ENCODE results near the gene PADI2.

PADI2 gene

DNA sequence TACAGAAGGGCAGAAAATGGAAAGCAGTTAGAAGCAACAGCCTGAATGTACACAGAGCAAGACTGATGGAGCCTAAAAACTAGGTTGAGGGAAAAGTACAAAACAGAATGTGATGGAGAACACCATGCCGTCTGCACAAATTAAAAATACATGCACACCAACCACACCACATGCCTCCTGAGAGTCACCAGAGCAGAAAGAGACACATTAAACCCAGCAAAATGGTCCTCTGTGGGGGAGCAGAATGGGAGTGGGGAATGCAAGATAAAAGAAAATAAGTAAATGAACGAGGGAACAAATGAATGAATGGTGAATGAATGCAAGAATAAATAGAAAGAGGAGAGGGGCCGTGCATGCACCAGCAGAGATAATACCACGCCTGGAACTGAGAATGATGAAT is 24.1 kb downstream of the PADI2 start:
- no peak for TF ChIP-seq POLR2A (IDR thresholded peaks at IDR 0.05; ENCODE audit: low read depth, low read length)
- no peak for FAIRE-seq

DNA sequence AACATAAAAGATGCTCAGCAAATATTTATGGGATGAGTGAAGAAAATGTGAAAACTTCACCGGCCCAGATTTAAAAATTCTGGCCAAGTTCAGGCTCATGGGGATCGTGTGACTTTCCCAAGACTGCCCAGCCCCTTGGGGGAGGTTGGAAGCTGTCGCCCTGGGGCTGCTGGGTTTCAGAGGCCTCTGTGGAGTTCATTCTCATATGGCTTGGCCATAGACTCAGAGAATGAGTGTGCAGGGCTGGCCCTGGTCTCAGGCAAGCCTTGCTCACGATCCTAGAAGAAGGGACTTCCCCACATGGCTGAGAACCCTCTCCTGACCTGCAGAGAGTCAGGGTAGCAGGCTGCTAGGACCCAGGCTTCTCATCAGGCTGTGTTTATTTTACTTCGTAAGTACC is 24.6 kb downstream of the PADI2 start:
- FAIRE-seq (no peak), DNase-seq (ENCODE audit: insufficient read length, low spot score) (no peak)

More for the DNA sequence above, 24.1 kb downstream of the PADI2 start:
- no peak for DNase-seq (ENCODE audit: insufficient read length, low spot score)

DNA sequence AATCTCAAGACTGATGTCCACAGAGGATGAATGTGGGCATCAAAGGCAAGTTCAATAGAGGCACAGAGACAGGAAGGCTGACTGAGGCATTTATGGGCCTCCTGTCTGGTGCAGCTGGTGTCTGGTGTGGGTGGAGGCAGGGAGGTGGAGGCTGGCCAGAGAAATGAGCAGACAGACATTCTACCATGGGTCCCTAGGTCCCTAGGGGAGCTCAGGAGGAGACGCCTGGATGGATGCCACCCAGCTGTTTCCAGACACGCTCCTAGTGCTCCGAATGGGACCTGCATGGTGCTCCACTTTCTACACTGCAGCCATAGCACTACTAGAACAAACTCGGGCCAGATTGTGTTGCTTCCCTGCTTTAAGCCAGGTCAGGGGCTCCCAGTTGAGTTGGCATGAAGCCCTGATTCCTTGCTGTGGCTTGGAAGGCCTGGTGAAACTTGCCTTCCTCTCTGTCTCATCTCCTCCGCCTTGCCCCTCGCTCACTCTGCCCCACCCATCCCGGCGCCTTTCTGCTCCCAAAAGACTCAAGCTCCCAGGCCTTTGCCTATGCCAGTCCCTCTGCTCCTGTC is 25.3 kb downstream of the PADI2 start:
- FAIRE-seq (no peak), DNase-seq (ENCODE audit: insufficient read length, low spot score) (no peak)
- no peak for TF ChIP-seq POLR2A (IDR thresholded peaks at IDR 0.05; ENCODE audit: low read depth, low read length)

More for the DNA sequence above, 24.6 kb downstream of the PADI2 start:
- TF ChIP-seq POLR2A (IDR thresholded peaks at IDR 0.05; ENCODE audit: low read depth, low read length), result no peak

DNA sequence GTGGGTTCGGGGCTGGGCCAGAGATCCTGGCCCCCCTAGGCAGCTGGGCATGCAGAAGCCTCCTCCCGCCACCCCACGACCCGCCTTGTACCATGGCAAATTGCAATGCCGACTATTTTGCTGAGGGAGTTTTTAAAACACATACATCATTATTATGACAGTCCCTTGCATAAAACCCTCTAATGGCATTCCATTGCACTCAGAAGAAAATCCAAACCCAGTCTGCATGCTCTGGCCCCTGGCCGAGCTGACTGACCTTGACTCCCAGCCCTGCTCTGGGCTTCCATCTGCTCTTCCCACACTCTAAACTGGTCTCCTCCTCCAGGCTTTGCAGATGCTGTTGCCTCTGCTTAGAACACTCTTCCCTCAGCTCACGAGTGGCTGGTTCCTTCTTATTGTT is 28.0 kb downstream of the PADI2 start:
- no peak for TF ChIP-seq POLR2A (IDR thresholded peaks at IDR 0.05; ENCODE audit: low read depth, low read length)
- DNase-seq (ENCODE audit: insufficient read length, low spot score), result no peak
- no peak for FAIRE-seq

DNA sequence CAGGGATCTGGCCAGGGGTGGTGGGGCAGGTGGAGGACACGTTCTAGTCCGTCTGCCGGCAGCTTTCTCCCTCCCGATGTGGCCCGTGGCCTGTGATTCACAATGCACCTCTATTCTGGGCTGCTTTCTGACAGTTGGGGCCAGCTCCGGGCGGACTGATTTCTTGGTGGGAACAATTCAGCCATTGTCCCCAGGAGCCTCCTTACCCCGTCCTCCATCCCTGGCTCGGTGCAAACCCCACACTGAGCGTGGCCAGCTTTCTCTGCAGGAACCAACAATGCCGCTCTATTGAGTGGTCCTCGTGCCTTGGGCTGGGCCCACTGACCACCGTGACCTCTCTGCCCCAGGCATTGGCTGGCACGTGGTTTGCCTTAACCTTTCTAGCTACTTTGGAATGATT is 29.7 kb downstream of the PADI2 start:
- DNase-seq (ENCODE audit: insufficient read length, low spot score) (no peak), FAIRE-seq (no peak)
- no peak for TF ChIP-seq POLR2A (IDR thresholded peaks at IDR 0.05; ENCODE audit: low read depth, low read length)

DNA sequence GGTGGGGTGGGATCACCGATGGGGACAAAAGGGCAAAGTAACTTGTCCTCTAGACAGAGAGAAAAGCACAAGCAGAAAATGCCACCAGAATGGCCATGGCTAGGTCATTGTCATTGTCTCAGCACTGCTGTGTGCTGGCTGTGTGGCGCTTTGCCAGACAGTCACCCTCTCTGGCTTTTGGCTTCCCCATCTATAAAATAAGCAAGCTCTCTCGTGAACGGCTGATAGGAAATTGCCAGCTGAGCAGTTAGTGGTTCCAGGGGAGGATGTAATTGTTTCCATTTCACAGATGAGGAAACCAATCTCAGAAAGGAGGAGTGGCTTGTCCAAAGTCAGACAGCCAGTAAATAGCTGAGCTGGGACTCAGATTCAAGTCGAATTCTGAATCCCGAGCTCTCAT is 32.5 kb downstream of the PADI2 start:
- DNase-seq (ENCODE audit: insufficient read length, low spot score) (no peak), FAIRE-seq (no peak)
- TF ChIP-seq POLR2A (IDR thresholded peaks at IDR 0.05; ENCODE audit: low read depth, low read length), result no peak

DNA sequence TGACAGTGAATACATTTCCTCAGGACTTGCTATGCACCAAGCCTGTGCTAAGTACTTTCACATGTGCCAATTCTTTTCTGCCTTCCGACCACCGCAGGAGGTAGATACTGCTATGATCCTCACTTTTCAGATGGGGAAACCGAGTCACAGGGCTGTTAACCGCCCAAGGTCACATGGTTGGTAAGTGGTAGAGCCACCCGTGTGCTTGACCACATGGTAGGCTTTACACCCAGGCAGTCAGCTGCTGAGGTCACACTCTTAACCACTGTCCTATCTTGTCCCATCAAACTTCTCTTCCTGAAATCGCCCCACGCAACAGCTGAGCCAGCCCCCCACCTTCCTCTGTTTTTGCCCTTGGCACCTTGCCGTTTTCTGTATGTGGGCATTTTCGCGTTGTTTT is 34.5 kb downstream of the PADI2 start:
- FAIRE-seq (no peak), DNase-seq (ENCODE audit: insufficient read length, low spot score) (no peak)
- TF ChIP-seq POLR2A (IDR thresholded peaks at IDR 0.05; ENCODE audit: low read depth, low read length), result no peak

DNA sequence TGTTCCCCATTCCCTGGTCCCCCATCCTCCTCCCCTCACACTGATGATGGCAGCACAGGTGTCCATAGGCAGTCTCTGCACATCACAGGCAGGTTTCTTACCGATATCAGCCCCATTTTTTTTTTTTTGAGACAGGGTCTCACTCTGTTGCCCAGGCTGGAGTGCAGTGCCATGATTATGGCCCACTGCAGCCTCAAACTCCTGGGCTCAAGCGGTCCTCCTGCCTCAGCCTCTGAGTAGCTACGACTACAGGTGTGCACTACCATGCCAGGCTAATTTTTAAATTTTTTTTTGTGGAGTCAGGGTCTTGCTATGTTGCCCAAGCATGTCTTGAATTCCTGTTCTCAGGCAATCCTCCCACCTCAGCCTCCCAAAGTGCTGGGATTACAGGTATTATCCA is 36.5 kb downstream of the PADI2 start:
- no peak for TF ChIP-seq POLR2A (IDR thresholded peaks at IDR 0.05; ENCODE audit: low read depth, low read length)
- DNase-seq (ENCODE audit: insufficient read length, low spot score), result no peak
- FAIRE-seq, result no peak

DNA sequence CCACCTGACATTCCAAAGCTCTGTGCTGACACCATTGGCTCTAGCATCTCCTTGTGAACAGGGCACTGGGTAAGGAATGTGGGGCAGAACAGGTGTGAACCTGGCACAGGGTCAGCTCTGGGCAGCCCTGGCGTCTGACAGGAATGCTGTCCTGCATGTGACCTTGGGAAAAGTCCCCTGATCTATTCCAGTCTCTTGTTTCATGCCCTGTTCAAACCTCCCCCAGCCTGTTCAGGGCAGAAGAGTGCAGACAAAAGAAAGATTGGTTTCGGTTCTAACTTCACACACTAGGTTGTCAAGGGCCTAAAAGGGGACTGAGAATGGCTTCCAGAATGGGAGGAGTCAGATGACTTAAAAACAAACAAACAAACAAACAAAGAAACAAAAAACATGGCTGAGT is 37.8 kb downstream of the PADI2 start:
- no peak for DNase-seq (ENCODE audit: insufficient read length, low spot score)
- no peak for FAIRE-seq
- no peak for TF ChIP-seq POLR2A (IDR thresholded peaks at IDR 0.05; ENCODE audit: low read depth, low read length)

DNA sequence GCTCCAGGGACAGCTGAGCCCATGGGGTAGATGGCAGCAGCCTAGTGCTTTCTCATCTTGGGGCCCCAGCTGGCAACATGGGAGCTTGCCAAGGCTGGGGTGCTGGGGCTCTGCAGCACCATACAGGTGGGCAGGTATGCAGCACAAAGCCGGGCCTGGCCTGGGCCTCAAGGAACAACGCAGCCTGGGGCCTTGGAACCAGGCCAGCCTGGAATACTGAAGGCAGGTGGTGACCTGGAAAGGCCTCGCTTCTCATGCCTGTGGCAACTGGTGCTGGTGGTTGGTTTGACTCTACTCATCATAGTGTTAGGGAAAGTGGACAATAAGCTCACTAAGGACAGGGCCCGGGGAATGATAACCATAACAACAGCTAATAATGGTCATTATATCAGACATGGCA is 38.4 kb downstream of the PADI2 start:
- FAIRE-seq (no peak), DNase-seq (ENCODE audit: insufficient read length, low spot score) (no peak)
- no peak for TF ChIP-seq POLR2A (IDR thresholded peaks at IDR 0.05; ENCODE audit: low read depth, low read length)

DNA sequence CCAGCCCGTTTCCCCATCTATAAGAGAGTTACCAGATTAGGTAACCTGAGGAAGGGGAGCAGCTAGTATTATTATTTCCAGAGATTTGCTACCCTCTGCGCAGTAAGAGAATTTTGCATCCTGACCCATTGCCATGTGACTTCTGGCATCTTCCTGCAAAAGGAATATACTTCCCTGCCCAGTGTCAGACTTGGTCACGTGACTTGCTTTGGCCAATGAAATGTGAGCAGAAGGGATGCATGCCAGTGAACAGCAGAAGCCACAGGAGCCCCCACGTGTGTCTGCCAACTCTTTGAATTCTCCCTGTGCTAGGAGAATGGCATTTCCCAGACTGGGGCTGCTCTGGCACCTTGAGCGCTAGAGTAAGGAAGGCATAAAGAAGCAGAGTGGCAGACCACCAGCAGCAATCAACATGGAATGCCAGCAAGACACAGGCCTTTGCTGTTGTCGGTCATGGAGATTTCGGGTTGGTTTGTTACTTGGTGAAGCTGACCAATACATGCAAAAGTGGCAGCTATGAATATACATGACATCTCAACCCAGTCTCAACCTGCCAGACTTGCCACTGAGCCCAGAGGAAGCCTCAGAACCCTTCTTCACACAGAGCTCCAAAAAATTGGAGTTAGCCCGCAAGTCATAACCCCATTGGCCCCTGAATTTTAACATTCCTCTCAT is 39.0 kb downstream of the PADI2 start:
- no peak for TF ChIP-seq POLR2A (IDR thresholded peaks at IDR 0.05; ENCODE audit: low read depth, low read length)
- DNase-seq (ENCODE audit: insufficient read length, low spot score) (no peak), FAIRE-seq (no peak)

DNA sequence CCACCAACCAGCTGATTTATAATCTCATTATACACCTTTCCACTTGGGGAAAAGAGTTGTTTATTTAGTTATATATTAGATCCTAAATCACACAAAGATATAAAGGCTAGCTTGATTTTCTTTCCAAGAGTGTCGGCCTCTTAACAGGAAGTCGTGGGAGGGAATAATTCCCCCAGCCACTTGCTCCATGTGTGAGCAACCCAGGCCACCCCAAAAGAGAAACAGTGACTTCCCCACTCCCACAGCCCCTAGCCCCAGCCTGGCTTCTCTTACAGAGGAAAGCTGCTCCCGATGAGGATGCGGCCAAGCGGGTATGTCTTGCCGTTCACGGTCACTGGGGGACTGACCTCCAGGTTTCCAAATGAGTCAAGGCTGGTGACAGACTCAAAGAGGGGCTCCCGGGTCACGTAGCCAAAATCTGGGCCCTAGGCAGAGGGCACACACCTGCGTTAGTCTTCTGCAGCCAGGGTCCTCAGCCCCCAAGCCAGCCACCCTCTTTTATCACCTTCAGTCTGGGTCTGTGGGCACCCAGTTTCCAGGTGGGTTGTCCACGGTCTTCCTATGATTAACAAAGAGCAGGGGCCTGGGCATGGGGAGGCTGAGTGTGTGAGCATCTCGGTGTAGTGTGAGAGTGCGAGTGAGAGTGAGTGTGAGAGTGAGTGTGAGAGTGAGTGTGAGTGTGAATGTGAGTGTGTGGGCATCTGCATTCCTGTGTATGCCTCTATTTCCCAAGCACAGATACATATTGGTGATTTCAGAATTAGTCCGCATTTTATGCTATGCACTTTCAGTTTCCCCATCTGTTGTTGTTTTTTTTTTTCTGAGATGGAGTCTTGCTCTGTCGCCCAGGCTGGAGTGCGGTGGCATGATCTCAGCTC is 40.0 kb downstream of the PADI2 start:
- no peak for TF ChIP-seq POLR2A (IDR thresholded peaks at IDR 0.05; ENCODE audit: low read depth, low read length)
- no peak for FAIRE-seq
- no peak for DNase-seq (ENCODE audit: insufficient read length, low spot score)

DNA sequence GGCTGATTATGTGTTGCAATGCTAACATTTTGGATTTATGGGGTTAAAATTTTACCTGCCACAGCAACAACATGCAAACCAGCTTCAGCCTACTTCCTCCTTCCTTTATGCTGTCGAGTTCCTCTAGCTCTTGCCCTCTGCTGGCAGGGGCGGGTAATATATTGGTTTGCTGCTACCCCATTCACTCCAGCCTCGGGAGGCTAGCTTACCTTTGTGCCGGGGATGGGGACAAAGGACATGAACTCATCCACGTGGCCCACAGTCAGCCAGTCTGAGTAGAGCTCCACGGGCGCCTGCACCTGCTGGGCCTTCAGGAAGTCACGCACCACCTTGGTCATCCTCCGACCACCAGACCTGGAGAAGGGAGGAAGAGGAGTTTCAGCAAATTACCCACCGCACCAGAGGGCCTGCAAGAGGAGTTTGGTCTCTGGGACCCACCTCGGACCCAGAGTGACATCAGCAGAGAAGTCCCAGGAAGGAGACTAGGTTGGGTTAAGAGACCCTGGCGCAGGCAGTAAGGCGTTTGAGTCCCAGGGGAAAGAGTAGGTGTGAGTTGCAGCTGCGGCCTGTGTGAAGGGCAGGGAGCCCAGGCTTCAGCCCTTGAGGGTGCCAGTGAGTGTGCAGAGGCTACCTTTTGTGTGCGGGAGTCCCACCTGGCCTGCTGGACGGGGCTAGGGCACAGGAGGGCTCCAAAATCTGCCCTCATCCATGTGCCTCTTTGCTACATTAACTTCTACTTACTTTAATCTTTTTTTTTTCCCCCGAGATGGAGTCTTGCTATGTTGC is 43.6 kb downstream of the PADI2 start:
- DNase-seq (ENCODE audit: insufficient read length, low spot score), result peak; percentile 24
- peak; percentile 45 for FAIRE-seq
- TF ChIP-seq POLR2A (IDR thresholded peaks at IDR 0.05; ENCODE audit: low read depth, low read length), result no peak

DNA sequence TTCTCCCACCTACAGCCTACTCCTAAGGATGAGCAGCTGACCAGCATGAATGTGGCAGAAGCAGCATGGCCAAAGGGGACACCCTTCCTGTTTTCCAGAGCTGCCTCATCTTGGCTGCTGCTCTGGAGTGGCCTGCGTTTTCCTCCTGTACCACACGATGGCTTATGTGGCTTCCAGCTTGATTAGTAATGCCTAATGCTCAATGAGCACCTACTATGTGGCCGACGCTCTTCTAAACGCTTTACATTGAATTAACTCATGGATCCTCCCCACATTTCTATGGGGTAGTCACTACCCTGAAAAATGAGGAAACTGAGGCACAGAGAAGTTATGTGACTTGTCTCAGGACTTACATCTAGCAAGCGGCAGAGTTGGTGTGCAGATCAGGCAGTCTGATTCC is 47.5 kb downstream of the PADI2 start:
- DNase-seq (ENCODE audit: insufficient read length, low spot score), result no peak
- no peak for TF ChIP-seq POLR2A (IDR thresholded peaks at IDR 0.05; ENCODE audit: low read depth, low read length)
- no peak for FAIRE-seq
